K562 (cell line): ENCODE data around the gene SLC6A7. TPM values are rescaled to one million over a fixed set of nuclear protein-coding genes. Genes with fewer than 3 reads are reported as not detected.

Source experiments
- C11orf30 ChIP-seq: fragments of 450-650 bp; IDR thresholded peaks from 2 replicates; pipeline ENCODE4 v1.6.1; 2016; ENCODE audit warnings: low read depth, mild to moderate bottlenecking
- GABPA ChIP-seq: fragments of 200-800 bp; sonication (Bioruptor generic); conservative IDR thresholded peaks from 2 replicates; pipeline ENCODE4 v1.6.1; 2016; ENCODE audit warnings: low read depth, missing genetic modification characterization, missing compliant biosample characterization
- KLF6 ChIP-seq: fragments of 250-450 bp; sonication (Bioruptor Pico); IDR thresholded peaks from 2 replicates; pipeline ENCODE4 v1.4.0; 2020; ENCODE audit warnings: mild to moderate bottlenecking, moderate library complexity, borderline replicate concordance
- NCOA6 ChIP-seq: fragments of 450-650 bp; IDR thresholded peaks from 2 replicates; pipeline ENCODE4 v1.6.1; 2017; ENCODE audit warnings: mild to moderate bottlenecking
- NUFIP1 ChIP-seq: fragments of 450-650 bp; IDR thresholded peaks from 2 replicates; pipeline ENCODE4 v1.6.1; 2018; ENCODE audit not compliant: partially characterized antibody
- RBFOX2 ChIP-seq: fragments of 200-400 bp; formaldehyde crosslinking; IDR thresholded peaks from 2 replicates; pipeline ENCODE4 v1.6.1; 2017; ENCODE audit warnings: low read depth, mild to moderate bottlenecking, low read length, moderate library complexity
- SMAD4 ChIP-seq: fragments of 250-450 bp; sonication (Bioruptor Pico); conservative IDR thresholded peaks from 2 replicates; pipeline ENCODE4 v1.8.0; 2021; ENCODE audit warnings: inconsistent platforms, mild to moderate bottlenecking, moderate library complexity
- ZNF217 ChIP-seq: sonication (generic); formaldehyde crosslinking; IDR thresholded peaks from 2 replicates; pipeline ENCODE4 v1.8.0; 2022; ENCODE audit warnings: mild to moderate bottlenecking, missing genetic modification reagents
- ZNF695 ChIP-seq: fragments of 450-650 bp; formaldehyde crosslinking; IDR thresholded peaks from 2 replicates; pipeline ENCODE4 v1.4.0; 2020; ENCODE audit warnings: mild to moderate bottlenecking, moderate library complexity
- polyA plus RNA-seq, 8 experiments: library from polyadenylated mRNA; depleted of rRNA in 4 of 8; stranded (reverse) in 5 of 8; unstranded in 3 of 8; fragments of >200 nt; fragmentation: Nextera tagmentation in 2 of 8; fragmentation: Illumina TruSeq in 1 of 8; extraction: Ambion mirVana in 2 of 8; extraction: Trizol in 1 of 8; gene quantifications; 2 replicates each; pipeline versions ENCODE4 v1.2.1 to v1.2.3, GENCODE V29; 2011 to 2014; ENCODE audit warnings: inconsistent platforms in 1 of 8, missing spikeins in 1 of 8
- total RNA-seq, 7 experiments: library from RNA; depleted of rRNA in 6 of 7; stranded (reverse); fragments of >200 nt in 6 of 7; fragmentation: Illumina TruSeq in 2 of 7; extraction: Trizol in 2 of 7; gene quantifications; 2 replicates each; pipeline versions ENCODE4 v1.2.1 to v1.2.3, GENCODE V29; 2011 to 2021; ENCODE audit warnings: low replicate concordance in 1 of 7
- TF ChIP-seq, protein P1 (sequence below), 2 experiments: fragments of 150-350 bp in 1 of 2; IDR thresholded peaks; 2 replicates each; pipeline ENCODE4 v1.6.1; 2012 to 2016; ENCODE audit warnings: low read depth in 2 of 2, low read length in 2 of 2, mild to moderate bottlenecking in 1 of 2, moderate library complexity in 1 of 2
- TF ChIP-seq, protein P2 (sequence below): sonication (generic); formaldehyde crosslinking; IDR thresholded peaks from 2 replicates; pipeline ENCODE4 v1.8.0; 2022; ENCODE audit warnings: mild to moderate bottlenecking, missing genetic modification reagents
- TF ChIP-seq, protein P3 (sequence below): sonication (generic); formaldehyde crosslinking; IDR thresholded peaks from 2 replicates; pipeline ENCODE4 v1.9.0; 2022; ENCODE audit warnings: mild to moderate bottlenecking, missing genetic modification reagents
- TF ChIP-seq, protein P4 (sequence below): fragments of 450-650 bp; IDR thresholded peaks from 2 replicates; pipeline ENCODE4 v1.6.1; 2017; ENCODE audit warnings: antibody characterized with exemption, mild to moderate bottlenecking
- TF ChIP-seq, protein P5 (sequence below): fragments of 450-650 bp; formaldehyde crosslinking; IDR thresholded peaks from 2 replicates; pipeline ENCODE4 v1.4.0; 2020; ENCODE audit warnings: mild to moderate bottlenecking, mixed read lengths

Gene SLC6A7
- total and polyA plus RNA-seq, 9 of the 15 experiments (the other 6 are each of a cell fraction or from before 2014, with no cell fraction given), result not detected

DNA sequence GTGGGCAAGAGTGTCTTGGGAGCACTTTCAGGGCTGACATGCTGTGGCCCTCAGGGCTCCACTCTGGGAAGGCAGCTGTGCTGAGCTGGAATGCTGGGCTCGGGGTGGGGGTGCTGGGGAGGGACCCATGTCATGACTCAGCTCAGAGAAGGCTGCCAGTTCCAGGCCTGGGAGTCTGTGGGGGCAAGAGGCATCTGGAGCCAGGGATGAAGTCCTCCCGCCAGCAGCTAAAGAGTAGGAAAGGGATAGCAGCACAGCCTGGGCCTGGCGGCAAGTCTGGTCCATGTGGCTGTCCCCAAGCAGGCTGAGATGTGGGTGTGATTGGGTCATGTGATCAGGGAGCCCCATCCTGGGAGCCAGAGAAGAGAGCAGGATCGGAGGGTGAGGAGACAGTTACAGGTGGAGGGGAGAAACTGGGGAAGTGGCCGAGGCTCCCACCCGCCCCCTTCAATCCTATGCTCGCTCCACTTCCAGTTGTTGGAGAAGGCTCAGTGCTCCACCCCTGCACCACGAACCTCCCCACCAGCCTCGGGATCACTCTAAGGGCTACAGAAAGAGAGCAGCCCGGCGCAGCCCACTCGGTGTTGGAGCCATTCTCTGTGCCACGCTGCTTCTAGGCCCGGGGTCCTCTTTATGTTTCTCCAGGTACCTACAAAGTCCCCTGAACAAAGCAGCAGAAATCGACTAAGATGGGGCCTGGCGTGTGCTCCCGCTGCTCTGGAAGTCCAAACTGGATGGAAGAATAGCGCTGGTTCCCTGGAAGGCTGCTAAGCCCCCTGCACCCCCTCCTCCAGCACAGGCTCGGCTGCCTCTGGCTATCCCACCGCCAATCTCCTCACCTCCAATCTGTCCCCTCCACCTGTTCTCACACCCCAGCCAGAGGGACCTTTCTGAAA lies 46.3 kb upstream of the SLC6A7 start (continued):
- TF ChIP-seq, protein P1, sequence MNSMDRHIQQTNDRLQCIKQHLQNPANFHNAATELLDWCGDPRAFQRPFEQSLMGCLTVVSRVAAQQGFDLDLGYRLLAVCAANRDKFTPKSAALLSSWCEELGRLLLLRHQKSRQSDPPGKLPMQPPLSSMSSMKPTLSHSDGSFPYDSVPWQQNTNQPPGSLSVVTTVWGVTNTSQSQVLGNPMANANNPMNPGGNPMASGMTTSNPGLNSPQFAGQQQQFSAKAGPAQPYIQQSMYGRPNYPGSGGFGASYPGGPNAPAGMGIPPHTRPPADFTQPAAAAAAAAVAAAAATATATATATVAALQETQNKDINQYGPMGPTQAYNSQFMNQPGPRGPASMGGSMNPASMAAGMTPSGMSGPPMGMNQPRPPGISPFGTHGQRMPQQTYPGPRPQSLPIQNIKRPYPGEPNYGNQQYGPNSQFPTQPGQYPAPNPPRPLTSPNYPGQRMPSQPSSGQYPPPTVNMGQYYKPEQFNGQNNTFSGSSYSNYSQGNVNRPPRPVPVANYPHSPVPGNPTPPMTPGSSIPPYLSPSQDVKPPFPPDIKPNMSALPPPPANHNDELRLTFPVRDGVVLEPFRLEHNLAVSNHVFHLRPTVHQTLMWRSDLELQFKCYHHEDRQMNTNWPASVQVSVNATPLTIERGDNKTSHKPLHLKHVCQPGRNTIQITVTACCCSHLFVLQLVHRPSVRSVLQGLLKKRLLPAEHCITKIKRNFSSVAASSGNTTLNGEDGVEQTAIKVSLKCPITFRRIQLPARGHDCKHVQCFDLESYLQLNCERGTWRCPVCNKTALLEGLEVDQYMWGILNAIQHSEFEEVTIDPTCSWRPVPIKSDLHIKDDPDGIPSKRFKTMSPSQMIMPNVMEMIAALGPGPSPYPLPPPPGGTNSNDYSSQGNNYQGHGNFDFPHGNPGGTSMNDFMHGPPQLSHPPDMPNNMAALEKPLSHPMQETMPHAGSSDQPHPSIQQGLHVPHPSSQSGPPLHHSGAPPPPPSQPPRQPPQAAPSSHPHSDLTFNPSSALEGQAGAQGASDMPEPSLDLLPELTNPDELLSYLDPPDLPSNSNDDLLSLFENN (IDR thresholded peaks at IDR 0.05; ENCODE audit: low read depth in 2 of 2, low read length in 2 of 2), result no peak
- TF ChIP-seq, protein P2, sequence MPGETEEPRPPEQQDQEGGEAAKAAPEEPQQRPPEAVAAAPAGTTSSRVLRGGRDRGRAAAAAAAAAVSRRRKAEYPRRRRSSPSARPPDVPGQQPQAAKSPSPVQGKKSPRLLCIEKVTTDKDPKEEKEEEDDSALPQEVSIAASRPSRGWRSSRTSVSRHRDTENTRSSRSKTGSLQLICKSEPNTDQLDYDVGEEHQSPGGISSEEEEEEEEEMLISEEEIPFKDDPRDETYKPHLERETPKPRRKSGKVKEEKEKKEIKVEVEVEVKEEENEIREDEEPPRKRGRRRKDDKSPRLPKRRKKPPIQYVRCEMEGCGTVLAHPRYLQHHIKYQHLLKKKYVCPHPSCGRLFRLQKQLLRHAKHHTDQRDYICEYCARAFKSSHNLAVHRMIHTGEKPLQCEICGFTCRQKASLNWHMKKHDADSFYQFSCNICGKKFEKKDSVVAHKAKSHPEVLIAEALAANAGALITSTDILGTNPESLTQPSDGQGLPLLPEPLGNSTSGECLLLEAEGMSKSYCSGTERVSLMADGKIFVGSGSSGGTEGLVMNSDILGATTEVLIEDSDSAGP (CRISPR knock-in tag), result no peak
- TF ChIP-seq SMAD4 (CRISPR knock-in tag) (0 out of 2 replicates have a peak, but pooled peaks have one; percentile 12), ZNF217 (CRISPR knock-in tag) (no peak), C11orf30 (peak; percentile 51; the same call in 1 of the 2 replicates), ZNF695 (CRISPR knock-in tag) (peak; percentile 84; the same call in 1 of the 2 replicates), RBFOX2 (0 out of 2 replicates have a peak, but pooled peaks have one; percentile 26), NUFIP1 (no peak), KLF6 (0 out of 2 replicates have a peak, but pooled peaks have one; percentile 16), NCOA6 (no peak), GABPA (tag) (no peak; the same call in 1 of the 2 replicates)
- TF ChIP-seq, protein P3, sequence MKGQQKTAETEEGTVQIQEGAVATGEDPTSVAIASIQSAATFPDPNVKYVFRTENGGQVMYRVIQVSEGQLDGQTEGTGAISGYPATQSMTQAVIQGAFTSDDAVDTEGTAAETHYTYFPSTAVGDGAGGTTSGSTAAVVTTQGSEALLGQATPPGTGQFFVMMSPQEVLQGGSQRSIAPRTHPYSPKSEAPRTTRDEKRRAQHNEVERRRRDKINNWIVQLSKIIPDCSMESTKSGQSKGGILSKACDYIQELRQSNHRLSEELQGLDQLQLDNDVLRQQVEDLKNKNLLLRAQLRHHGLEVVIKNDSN (CRISPR knock-in tag), result peak; percentile 74
- TF ChIP-seq, protein P4, sequence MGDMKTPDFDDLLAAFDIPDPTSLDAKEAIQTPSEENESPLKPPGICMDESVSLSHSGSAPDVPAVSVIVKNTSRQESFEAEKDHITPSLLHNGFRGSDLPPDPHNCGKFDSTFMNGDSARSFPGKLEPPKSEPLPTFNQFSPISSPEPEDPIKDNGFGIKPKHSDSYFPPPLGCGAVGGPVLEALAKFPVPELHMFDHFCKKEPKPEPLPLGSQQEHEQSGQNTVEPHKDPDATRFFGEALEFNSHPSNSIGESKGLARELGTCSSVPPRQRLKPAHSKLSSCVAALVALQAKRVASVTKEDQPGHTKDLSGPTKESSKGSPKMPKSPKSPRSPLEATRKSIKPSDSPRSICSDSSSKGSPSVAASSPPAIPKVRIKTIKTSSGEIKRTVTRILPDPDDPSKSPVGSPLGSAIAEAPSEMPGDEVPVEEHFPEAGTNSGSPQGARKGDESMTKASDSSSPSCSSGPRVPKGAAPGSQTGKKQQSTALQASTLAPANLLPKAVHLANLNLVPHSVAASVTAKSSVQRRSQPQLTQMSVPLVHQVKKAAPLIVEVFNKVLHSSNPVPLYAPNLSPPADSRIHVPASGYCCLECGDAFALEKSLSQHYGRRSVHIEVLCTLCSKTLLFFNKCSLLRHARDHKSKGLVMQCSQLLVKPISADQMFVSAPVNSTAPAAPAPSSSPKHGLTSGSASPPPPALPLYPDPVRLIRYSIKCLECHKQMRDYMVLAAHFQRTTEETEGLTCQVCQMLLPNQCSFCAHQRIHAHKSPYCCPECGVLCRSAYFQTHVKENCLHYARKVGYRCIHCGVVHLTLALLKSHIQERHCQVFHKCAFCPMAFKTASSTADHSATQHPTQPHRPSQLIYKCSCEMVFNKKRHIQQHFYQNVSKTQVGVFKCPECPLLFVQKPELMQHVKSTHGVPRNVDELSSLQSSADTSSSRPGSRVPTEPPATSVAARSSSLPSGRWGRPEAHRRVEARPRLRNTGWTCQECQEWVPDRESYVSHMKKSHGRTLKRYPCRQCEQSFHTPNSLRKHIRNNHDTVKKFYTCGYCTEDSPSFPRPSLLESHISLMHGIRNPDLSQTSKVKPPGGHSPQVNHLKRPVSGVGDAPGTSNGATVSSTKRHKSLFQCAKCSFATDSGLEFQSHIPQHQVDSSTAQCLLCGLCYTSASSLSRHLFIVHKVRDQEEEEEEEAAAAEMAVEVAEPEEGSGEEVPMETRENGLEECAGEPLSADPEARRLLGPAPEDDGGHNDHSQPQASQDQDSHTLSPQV, result peak; percentile 13; the same call in 1 of the 2 replicates
- TF ChIP-seq, protein P5, sequence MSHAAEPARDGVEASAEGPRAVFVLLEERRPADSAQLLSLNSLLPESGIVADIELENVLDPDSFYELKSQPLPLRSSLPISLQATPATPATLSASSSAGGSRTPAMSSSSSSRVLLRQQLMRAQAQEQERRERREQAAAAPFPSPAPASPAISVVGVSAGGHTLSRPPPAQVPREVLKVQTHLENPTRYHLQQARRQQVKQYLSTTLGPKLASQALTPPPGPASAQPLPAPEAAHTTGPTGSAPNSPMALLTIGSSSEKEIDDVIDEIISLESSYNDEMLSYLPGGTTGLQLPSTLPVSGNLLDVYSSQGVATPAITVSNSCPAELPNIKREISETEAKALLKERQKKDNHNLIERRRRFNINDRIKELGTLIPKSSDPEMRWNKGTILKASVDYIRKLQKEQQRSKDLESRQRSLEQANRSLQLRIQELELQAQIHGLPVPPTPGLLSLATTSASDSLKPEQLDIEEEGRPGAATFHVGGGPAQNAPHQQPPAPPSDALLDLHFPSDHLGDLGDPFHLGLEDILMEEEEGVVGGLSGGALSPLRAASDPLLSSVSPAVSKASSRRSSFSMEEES (CRISPR knock-in tag), result peak; percentile 87
